HepG2 (cell line): Measurements from ENCODE around the gene GTF3A. TPM values are rescaled to one million over a fixed set of nuclear protein-coding genes. Genes with fewer than 3 reads are reported as not detected.
A peak's percentile ranks its signal among the peaks of the same experiment; 100 is the strongest.

ENCODE experiments used
- CCDC6 ChIP-seq: sonication (generic); formaldehyde crosslinking; IDR thresholded peaks from 2 replicates; pipeline ENCODE4 v1.8.1; 2022; ENCODE audit warnings: mild to moderate bottlenecking, missing genetic modification reagents, moderate library complexity
- ISX ChIP-seq: sonication (generic); formaldehyde crosslinking; conservative IDR thresholded peaks from 2 replicates; pipeline ENCODE4 v1.5.0; 2020; ENCODE audit warnings: missing genetic modification reagents
- MED8 ChIP-seq: sonication (generic); formaldehyde crosslinking; IDR thresholded peaks from 2 replicates; pipeline ENCODE4 v1.8.1; 2023; ENCODE audit warnings: mild to moderate bottlenecking, missing genetic modification reagents; ENCODE audit not compliant: insufficient replicate concordance
- MIER3 ChIP-seq: IDR thresholded peaks from 2 replicates; pipeline ENCODE4 v1.6.1; 2016; ENCODE audit warnings: missing compliant biosample characterization, borderline replicate concordance
- MTF1 ChIP-seq: sonication (generic); formaldehyde crosslinking; IDR thresholded peaks from 2 replicates; pipeline ENCODE4 v1.5.0; 2020; ENCODE audit warnings: missing genetic modification reagents
- NFE2 ChIP-seq: sonication (generic); formaldehyde crosslinking; IDR thresholded peaks from 2 replicates; pipeline ENCODE4 v1.4.0; 2020; ENCODE audit warnings: missing genetic modification reagents
- POLR2G ChIP-seq: fragments of 200-400 bp; formaldehyde crosslinking; IDR thresholded peaks from 2 replicates; pipeline ENCODE4 v1.6.1; 2018; ENCODE audit warnings: mild to moderate bottlenecking, low read depth, low read length, moderate library complexity
- RELA ChIP-seq: sonication (generic); formaldehyde crosslinking; IDR thresholded peaks from 2 replicates; pipeline ENCODE4 v1.4.0; 2020; ENCODE audit warnings: missing genetic modification reagents
- RFX3 ChIP-seq: IDR thresholded peaks from 2 replicates; pipeline ENCODE4 v1.6.1; 2016; ENCODE audit warnings: missing biosample characterization, missing genetic modification reagents
- SALL2 ChIP-seq: sonication (generic); formaldehyde crosslinking; IDR thresholded peaks from 2 replicates; pipeline ENCODE4 v1.8.1; 2023; ENCODE audit warnings: mild to moderate bottlenecking, missing genetic modification reagents, inconsistent platforms
- SIX4 ChIP-seq: sonication (generic); formaldehyde crosslinking; IDR thresholded peaks from 2 replicates; pipeline ENCODE4 v1.4.0; 2020; ENCODE audit warnings: missing genetic modification reagents
- SP1 ChIP-seq, 2 experiments: fragments of 450-650 bp in 1 of 2; sonication (generic) in 1 of 2; formaldehyde crosslinking in 1 of 2; IDR thresholded peaks; 2 replicates each; pipeline versions ENCODE4 v1.4.0 to v1.6.1; 2016 to 2020; ENCODE audit warnings: missing genetic modification reagents in 1 of 2
- SRSF4 ChIP-seq: fragments of 200-400 bp; formaldehyde crosslinking; IDR thresholded peaks from one replicate; pipeline ENCODE4 v1.6.1; 2018; ENCODE audit warnings: mild to moderate bottlenecking, low read depth, low read length, moderate library complexity; ENCODE audit not compliant: poor library complexity, severe bottlenecking
- TEAD3 ChIP-seq: optimal IDR thresholded peaks from 2 replicates; pipeline ENCODE3; 2016; ENCODE audit warnings: borderline replicate concordance
- TMF1 ChIP-seq: sonication (generic); formaldehyde crosslinking; IDR thresholded peaks from 2 replicates; pipeline ENCODE4 v1.8.1; 2022; ENCODE audit warnings: low read depth, missing genetic modification reagents
- ZFP90 ChIP-seq: sonication (generic); formaldehyde crosslinking; IDR thresholded peaks from 2 replicates; pipeline ENCODE4 v1.8.0; 2022; ENCODE audit warnings: missing genetic modification reagents, mild to moderate bottlenecking, inconsistent platforms, borderline replicate concordance
- ZNF441 ChIP-seq: sonication (generic); formaldehyde crosslinking; IDR thresholded peaks from 2 replicates; pipeline ENCODE4 v1.7.0; 2021; ENCODE audit warnings: missing genetic modification reagents, borderline replicate concordance
- ZNF589 ChIP-seq: sonication (generic); formaldehyde crosslinking; conservative IDR thresholded peaks from 2 replicates; pipeline ENCODE4 v1.8.0; 2022; ENCODE audit warnings: mild to moderate bottlenecking, moderate library complexity, missing genetic modification reagents
- ZNF615 ChIP-seq: sonication (generic); formaldehyde crosslinking; IDR thresholded peaks from 2 replicates; pipeline ENCODE4 v1.5.0; 2020; ENCODE audit warnings: mild to moderate bottlenecking, missing genetic modification reagents, borderline replicate concordance
- ZNF777 ChIP-seq: sonication (generic); formaldehyde crosslinking; IDR thresholded peaks from 2 replicates; pipeline ENCODE4 v1.4.0; 2020; ENCODE audit warnings: missing genetic modification reagents
- polyA plus RNA-seq, 8 experiments: library from polyadenylated mRNA; depleted of rRNA in 3 of 8; stranded (reverse) in 7 of 8; unstranded in 1 of 8; fragments of >200 nt; fragmentation: Illumina TruSeq in 4 of 8; extraction: Trizol in 4 of 8; gene quantifications; 2 replicates each; pipeline versions ENCODE4 v1.2.1 to v1.2.3, GENCODE V29; 2011 to 2016; ENCODE audit warnings: low read depth in 4 of 8, missing spikeins in 1 of 8, mixed read lengths in 1 of 8; ENCODE audit not compliant: insufficient read depth in 1 of 8
- total RNA-seq, 5 experiments: library from RNA; depleted of rRNA; stranded (reverse); fragments of >200 nt; fragmentation: Illumina TruSeq; extraction: Trizol; gene quantifications; 2 replicates each; pipeline ENCODE4 v1.2.3, GENCODE V29; 2016; ENCODE audit warnings: low read depth in 1 of 5
- TF ChIP-seq, protein P1 (sequence below): sonication (generic); formaldehyde crosslinking; IDR thresholded peaks from 2 replicates; pipeline ENCODE4; 2020; ENCODE audit warnings: missing genetic modification reagents, mild to moderate bottlenecking, borderline replicate concordance
- TF ChIP-seq, protein P2 (sequence below): sonication (generic); formaldehyde crosslinking; IDR thresholded peaks from 2 replicates; pipeline ENCODE4 v1.8.1; 2023; ENCODE audit warnings: mild to moderate bottlenecking, moderate library complexity, missing genetic modification reagents
- TF ChIP-seq, protein P3 (sequence below): IDR thresholded peaks from 2 replicates; pipeline ENCODE4 v1.6.1; 2016; ENCODE audit warnings: missing compliant biosample characterization, missing genetic modification reagents, borderline replicate concordance
- TF ChIP-seq, protein P4 (sequence below): sonication (generic); formaldehyde crosslinking; IDR thresholded peaks from 2 replicates; pipeline ENCODE4 v1.5.0; 2020; ENCODE audit warnings: missing genetic modification reagents

GTF3A gene
- total and polyA plus RNA-seq, 2 of the 13 experiments (the other 11 are each of a cell fraction or from before 2014, with no cell fraction given), result 42.1 to 176 TPM

DNA sequence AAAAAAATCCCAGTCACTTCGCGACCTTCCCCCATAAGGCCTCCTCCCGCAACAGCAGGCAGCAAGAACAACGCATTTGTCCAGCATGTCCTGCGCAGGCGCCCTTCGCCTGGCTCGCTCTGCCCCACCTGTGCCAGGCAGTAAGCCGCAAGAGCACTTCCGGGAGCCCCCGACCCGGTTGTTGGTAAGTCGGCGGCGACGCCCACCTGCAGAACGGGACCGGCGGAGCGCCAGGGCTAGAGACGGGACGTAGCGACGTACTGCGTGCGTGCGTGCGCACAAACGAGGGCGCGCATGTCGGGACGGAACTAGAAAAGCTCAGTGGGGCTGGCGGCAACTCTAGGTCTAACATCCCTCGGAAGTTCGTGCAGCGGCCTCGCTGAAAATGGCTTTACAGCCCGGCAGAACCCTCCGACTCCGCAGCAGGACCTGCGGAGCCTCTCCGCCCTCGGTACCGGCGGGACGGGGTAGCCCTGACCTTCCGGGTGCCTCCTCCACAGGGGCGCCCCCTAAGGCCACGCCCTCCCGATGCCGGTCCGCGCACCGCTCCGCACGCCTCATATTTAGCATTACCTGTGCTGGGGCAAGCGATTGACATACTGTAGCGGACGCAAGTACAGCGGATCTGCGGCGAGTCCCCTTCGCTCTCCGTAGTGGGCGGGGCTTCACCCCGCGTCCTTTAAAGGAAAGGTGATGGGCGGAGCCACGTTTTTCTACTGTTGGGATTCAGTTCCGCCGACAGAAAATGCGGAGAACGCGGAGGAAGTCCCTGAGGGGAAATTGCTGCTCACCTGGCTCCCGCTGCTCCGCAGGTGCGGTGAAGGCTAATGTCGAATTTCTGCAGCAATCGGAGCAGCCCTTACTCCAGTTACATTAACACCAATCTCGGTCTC lies 25.8 kb downstream of the GTF3A start, which contains the start of gene MTIF3 (continued):
- TF ChIP-seq, protein P1, sequence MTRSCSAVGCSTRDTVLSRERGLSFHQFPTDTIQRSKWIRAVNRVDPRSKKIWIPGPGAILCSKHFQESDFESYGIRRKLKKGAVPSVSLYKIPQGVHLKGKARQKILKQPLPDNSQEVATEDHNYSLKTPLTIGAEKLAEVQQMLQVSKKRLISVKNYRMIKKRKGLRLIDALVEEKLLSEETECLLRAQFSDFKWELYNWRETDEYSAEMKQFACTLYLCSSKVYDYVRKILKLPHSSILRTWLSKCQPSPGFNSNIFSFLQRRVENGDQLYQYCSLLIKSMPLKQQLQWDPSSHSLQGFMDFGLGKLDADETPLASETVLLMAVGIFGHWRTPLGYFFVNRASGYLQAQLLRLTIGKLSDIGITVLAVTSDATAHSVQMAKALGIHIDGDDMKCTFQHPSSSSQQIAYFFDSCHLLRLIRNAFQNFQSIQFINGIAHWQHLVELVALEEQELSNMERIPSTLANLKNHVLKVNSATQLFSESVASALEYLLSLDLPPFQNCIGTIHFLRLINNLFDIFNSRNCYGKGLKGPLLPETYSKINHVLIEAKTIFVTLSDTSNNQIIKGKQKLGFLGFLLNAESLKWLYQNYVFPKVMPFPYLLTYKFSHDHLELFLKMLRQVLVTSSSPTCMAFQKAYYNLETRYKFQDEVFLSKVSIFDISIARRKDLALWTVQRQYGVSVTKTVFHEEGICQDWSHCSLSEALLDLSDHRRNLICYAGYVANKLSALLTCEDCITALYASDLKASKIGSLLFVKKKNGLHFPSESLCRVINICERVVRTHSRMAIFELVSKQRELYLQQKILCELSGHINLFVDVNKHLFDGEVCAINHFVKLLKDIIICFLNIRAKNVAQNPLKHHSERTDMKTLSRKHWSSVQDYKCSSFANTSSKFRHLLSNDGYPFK, result peak; percentile 94
- TF ChIP-seq MTF1 (CRISPR knock-in tag) (peak; percentile 65; the same call in 1 of the 2 replicates), ZNF615 (CRISPR knock-in tag) (peak; percentile 34; the same call in 1 of the 2 replicates), ZNF777 (CRISPR knock-in tag) (peak; percentile 67; the same call in 1 of the 2 replicates), SALL2 (CRISPR knock-in tag) (peak; percentile 94), ZFP90 (CRISPR knock-in tag) (peak; percentile 95), ZNF589 (CRISPR knock-in tag) (no peak; the same call in 1 of the 2 replicates), SP1 (IDR thresholded peaks at IDR 0.05) (no peak), SP1 (CRISPR knock-in tag; IDR thresholded peaks at IDR 0.05) (peak; percentile 90), MIER3 (peak; percentile 75), ZNF441 (CRISPR knock-in tag) (peak; percentile 70), NFE2 (CRISPR knock-in tag) (no peak), RELA (CRISPR knock-in tag) (no peak; the same call in 1 of the 2 replicates), ISX (CRISPR knock-in tag) (no peak), RFX3 (CRISPR knock-in tag) (no peak), CCDC6 (CRISPR knock-in tag) (peak; percentile 77), MED8 (peak; percentile 82), SRSF4 (no peak), POLR2G (peak; percentile 90), TEAD3 (CRISPR knock-in tag) (peak; percentile 19), SIX4 (CRISPR knock-in tag) (peak; percentile 22; the same call in 1 of the 2 replicates), TMF1 (CRISPR knock-in tag) (no peak; the same call in 1 of the 2 replicates)
- TF ChIP-seq, protein P2, sequence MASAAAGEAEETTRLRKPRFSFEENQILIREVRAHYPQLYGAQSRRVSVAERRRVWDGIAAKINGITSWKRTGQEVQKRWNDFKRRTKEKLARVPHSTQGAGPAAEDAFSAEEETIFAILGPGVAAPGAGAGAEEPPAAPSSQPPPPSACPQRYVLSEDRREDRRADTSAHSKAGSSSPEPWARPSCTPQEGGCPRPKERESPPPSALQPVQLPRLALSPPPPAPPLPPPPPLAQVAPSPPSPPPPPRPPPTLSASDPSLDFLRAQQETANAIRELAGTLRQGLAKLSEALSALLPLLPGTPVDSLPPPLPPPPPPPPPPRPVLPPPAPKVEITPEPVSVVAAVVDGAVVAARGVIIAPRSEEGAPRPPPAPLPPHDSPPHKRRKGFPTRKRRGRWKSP (CRISPR knock-in tag), result peak; percentile 74; the same call in 1 of the 2 replicates
- TF ChIP-seq, protein P3, sequence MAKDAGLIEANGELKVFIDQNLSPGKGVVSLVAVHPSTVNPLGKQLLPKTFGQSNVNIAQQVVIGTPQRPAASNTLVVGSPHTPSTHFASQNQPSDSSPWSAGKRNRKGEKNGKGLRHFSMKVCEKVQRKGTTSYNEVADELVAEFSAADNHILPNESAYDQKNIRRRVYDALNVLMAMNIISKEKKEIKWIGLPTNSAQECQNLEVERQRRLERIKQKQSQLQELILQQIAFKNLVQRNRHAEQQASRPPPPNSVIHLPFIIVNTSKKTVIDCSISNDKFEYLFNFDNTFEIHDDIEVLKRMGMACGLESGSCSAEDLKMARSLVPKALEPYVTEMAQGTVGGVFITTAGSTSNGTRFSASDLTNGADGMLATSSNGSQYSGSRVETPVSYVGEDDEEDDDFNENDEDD (CRISPR knock-in tag), result peak; percentile 42; the same call in 1 of the 2 replicates
- TF ChIP-seq, protein P4, sequence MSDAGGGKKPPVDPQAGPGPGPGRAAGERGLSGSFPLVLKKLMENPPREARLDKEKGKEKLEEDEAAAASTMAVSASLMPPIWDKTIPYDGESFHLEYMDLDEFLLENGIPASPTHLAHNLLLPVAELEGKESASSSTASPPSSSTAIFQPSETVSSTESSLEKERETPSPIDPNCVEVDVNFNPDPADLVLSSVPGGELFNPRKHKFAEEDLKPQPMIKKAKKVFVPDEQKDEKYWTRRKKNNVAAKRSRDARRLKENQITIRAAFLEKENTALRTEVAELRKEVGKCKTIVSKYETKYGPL (CRISPR knock-in tag), result peak; percentile 62; the same call in 1 of the 2 replicates
